Endothelial cell of umbilical vein (primary cell): ENCODE results near the gene HSF2BP. TPM values are rescaled to one million over a fixed set of nuclear protein-coding genes. Genes with fewer than 3 reads are reported as not detected.
A peak's percentile ranks its signal among the peaks of the same experiment; 100 is the strongest.

Experiments used
- BruUV-seq: library from RNA; stranded (reverse); fragments of 400-500 nt; replicated peaks from 2 replicates; lab custom pipeline; 2021; lab: Mats Ljungman, UMichigan
- CTCF ChIA-PET: fragments of 300-600, 350-600 bp; sonication (Branson Sonifier 250); formaldehyde crosslinking; loops from one replicate; lab custom pipeline; 2021; ENCODE audit warnings: antibody characterized with exemption, inconsistent platforms; lab: Charles Lee
- POLR2A ChIA-PET: fragments of 300-600, 350-600 bp; sonication (Branson Sonifier 250); formaldehyde crosslinking; loops from one replicate; lab custom pipeline; 2021; ENCODE audit warnings: antibody characterized with exemption, inconsistent platforms; lab: Charles Lee
- DNase-seq: peaks from one replicate; pipeline ENCODE4 v3.0.0-alpha.2; 2011; ENCODE audit warnings: low read depth, low spot score
- FAIRE-seq: peaks from 2 replicates; lab custom pipeline; 2011; peaks lifted over from hg19 to GRCh38; lab: Jason Lieb, UNC
- H2AFZ ChIP-seq: 2 replicates; pipeline ENCODE4 v1.6.0; 2012; ENCODE audit warnings: low read depth, low read length, control low read depth, inconsistent platforms
- H3K27ac ChIP-seq: 2 replicates; pipeline ENCODE4 v1.5.1; 2011; ENCODE audit warnings: low read depth, mild to moderate bottlenecking, control low read depth, low read length, moderate library complexity; ENCODE audit not compliant: insufficient read depth
- H3K27me3 ChIP-seq, 2 experiments: 2 replicates each; pipeline versions ENCODE4 v1.6.0 to v1.6.1; 2011; ENCODE audit warnings: low read length in 2 of 2, mixed read lengths in 1 of 2; ENCODE audit not compliant: control insufficient read depth in 2 of 2, insufficient read depth in 2 of 2
- H3K36me3 ChIP-seq, 2 experiments: 2 replicates in 1 of 2; 3 replicates in 1 of 2; pipeline ENCODE4 v1.5.1; 2011; ENCODE audit warnings: low read length in 2 of 2, mild to moderate bottlenecking in 1 of 2, moderate library complexity in 1 of 2; ENCODE audit not compliant: control insufficient read depth in 2 of 2, insufficient read depth in 2 of 2; ENCODE audit errors: extremely low read depth in 1 of 2
- H3K4me1 ChIP-seq: 3 replicates; pipeline ENCODE4 v1.5.1; 2011; ENCODE audit warnings: mild to moderate bottlenecking, low read length; ENCODE audit not compliant: control insufficient read depth, insufficient read depth; ENCODE audit errors: extremely low read depth
- H3K4me2 ChIP-seq: 2 replicates; pipeline ENCODE4 v1.6.1; 2011; ENCODE audit warnings: low read length, control low read depth, mixed read lengths; ENCODE audit not compliant: insufficient read depth
- H3K4me3 ChIP-seq, 3 experiments: fragments of 200-600 bp in 1 of 3; sonication (generic), shearing (Covaris generic) in 1 of 3; replicated peaks in 1 of 3; 2 replicates each; pipeline ENCODE4 v1.5.1; 2011 to 2016; ENCODE audit warnings: control low read depth in 3 of 3, low read length in 3 of 3, mild to moderate bottlenecking in 2 of 3, inconsistent platforms in 1 of 3, low read depth in 1 of 3, moderate library complexity in 1 of 3; ENCODE audit not compliant: insufficient read depth in 1 of 3
- H3K79me2 ChIP-seq: 2 replicates; pipeline ENCODE4 v1.6.0; 2012; ENCODE audit warnings: low read length, inconsistent platforms; ENCODE audit not compliant: control insufficient read depth, insufficient read depth
- H3K9ac ChIP-seq: replicated peaks from 2 replicates; pipeline ENCODE3; 2011; ENCODE audit warnings: low read length, control low read depth; ENCODE audit not compliant: insufficient read depth; ENCODE audit errors: extremely low read depth
- H3K9me1 ChIP-seq: replicated peaks from 3 replicates; pipeline ENCODE4 v1.6.0; 2011; ENCODE audit warnings: mild to moderate bottlenecking, low read length; ENCODE audit not compliant: control insufficient read depth, insufficient read depth; ENCODE audit errors: extremely low read depth
- H3K9me3 ChIP-seq: replicated peaks from 2 replicates; pipeline ENCODE4 v1.5.1; 2012; ENCODE audit warnings: low read length, inconsistent platforms; ENCODE audit not compliant: control insufficient read depth, insufficient read depth
- H4K20me1 ChIP-seq: replicated peaks from 2 replicates; pipeline ENCODE3; 2011; ENCODE audit warnings: mild to moderate bottlenecking, low read length; ENCODE audit not compliant: control insufficient read depth, insufficient read depth; ENCODE audit errors: extremely low read depth
- EZH2 ChIP-seq: IDR thresholded peaks from 2 replicates; pipeline ENCODE4 v1.6.1; 2012; ENCODE audit warnings: borderline replicate concordance, low read depth, mild to moderate bottlenecking, moderate library complexity, low read length, inconsistent platforms; ENCODE audit not compliant: severe bottlenecking
- FOS ChIP-seq: IDR thresholded peaks from 2 replicates; pipeline ENCODE4 v1.6.1; 2011; ENCODE audit warnings: mild to moderate bottlenecking, low read length, moderate library complexity, borderline replicate concordance; ENCODE audit not compliant: insufficient read depth
- GATA2 ChIP-seq: IDR thresholded peaks from 2 replicates; pipeline ENCODE4 v1.7.0; 2011; ENCODE audit warnings: low read depth, mild to moderate bottlenecking, moderate library complexity, mixed read lengths, low read length; ENCODE audit not compliant: insufficient read length, insufficient read depth
- JUN ChIP-seq: IDR thresholded peaks from 2 replicates; pipeline ENCODE4 v1.6.1; 2011; ENCODE audit warnings: borderline replicate concordance, low read depth; ENCODE audit not compliant: insufficient read length, insufficient read depth
- MYC ChIP-seq: IDR thresholded peaks from one replicate; pipeline ENCODE4 v1.6.1; 2011; ENCODE audit warnings: mild to moderate bottlenecking, low read depth, low read length
- POLR2A ChIP-seq: IDR thresholded peaks from 2 replicates; pipeline ENCODE4 v1.6.1; 2012; ENCODE audit warnings: low read depth, mild to moderate bottlenecking, control low read depth, low read length
- POLR2AphosphoS5 ChIP-seq: IDR thresholded peaks from 2 replicates; pipeline ENCODE4 v1.6.1; 2012; ENCODE audit warnings: low read depth, mild to moderate bottlenecking, control low read depth, low read length, moderate library complexity; ENCODE audit not compliant: insufficient read depth
- dilution Hi-C: fragments of 300-500 bp; cut with MboI; formaldehyde crosslinking; loops from one replicate; pipeline ENCODE4 v1.15.0; 2019; ENCODE audit warnings: low sequenced_read_pairs; ENCODE audit not compliant: extremely low pct_ligation_motif_present
- intact Hi-C: fragments of 100-400 bp; cut with micrococcal nuclease; formaldehyde crosslinking; loops from one replicate; pipeline ENCODE4 v1.10.0; 2022
- polyA plus RNA-seq, 4 experiments: library from polyadenylated mRNA; depleted of rRNA in 3 of 4; stranded (reverse) in 3 of 4; unstranded in 1 of 4; fragments of >200 nt; gene quantifications; 2 replicates each; pipeline versions ENCODE4 v1.2.1 to v1.2.3, GENCODE V29; 2011 to 2012; ENCODE audit warnings: missing spikeins in 1 of 4
- total RNA-seq: library from RNA; stranded (reverse); gene quantifications from 2 replicates; pipeline ENCODE4 v1.2.3, GENCODE V29; 2021
- TF ChIP-seq, protein P1 (sequence below): IDR thresholded peaks from 2 replicates; pipeline ENCODE4 v1.6.1; 2011; ENCODE audit not compliant: insufficient read depth, insufficient read length
- TF ChIP-seq, protein P2 (sequence below), 2 donors: IDR thresholded peaks; 1 replicate in 1 of 2; 2 replicates in 1 of 2; pipeline ENCODE4 v1.5.1; 2011; ENCODE audit warnings: low read length in 2 of 2, mild to moderate bottlenecking in 2 of 2, moderate library complexity in 2 of 2, control low read depth in 1 of 2, inconsistent platforms in 1 of 2, low read depth in 1 of 2; ENCODE audit not compliant: insufficient read depth in 1 of 2; ENCODE audit errors: extremely low read depth in 1 of 2

Gene HSF2BP
- total and polyA plus RNA-seq, 2 donors (not counting 3 experiments of a cell fraction or from before 2014, with no cell fraction given), result 0.41 to 0.55 TPM

DNA sequence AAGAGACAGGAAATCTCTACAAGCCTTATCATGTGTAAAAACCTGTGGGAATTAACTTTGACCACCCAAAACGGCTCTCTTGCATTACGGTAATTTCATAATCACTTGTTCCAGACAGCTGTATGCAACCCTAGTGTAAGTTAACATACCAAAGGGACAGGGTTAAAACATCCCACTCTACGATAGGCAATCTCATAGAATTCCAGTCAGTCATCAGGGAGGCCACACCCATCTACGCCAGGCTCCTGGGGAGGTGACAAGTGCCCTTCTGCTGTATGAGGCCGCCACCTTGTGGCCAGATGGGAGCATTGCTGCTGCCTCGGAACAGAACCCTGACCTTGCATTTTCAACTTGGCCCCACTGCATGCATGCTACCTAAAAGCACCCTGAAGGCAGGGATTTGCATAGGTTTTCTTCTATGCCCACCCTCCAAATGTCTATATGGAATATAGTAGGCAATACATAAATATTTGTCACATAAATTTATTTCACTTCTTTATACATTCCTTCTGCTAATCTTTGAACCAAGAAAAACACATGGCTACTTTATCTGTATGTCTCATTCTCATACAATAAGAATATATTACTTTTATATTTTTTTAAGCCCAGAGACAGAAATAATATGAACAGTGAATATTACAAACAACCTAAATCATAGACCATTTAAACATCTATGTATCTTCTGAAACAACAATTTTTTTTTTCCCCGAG lies 12.6 kb downstream of the HSF2BP start:
- Histone ChIP-seq H3K4me1 (peaks cover 14% of the 10 kb centered on the region), H3K79me2 (no peaks in the 10 kb centered on the region), H3K4me2 (no peak overlapping the region), H3K9me3 (no peaks in the 10 kb centered on the region), H3K27me3 (no peaks in the 10 kb centered on the region), H2AFZ (no peak overlapping the region), H3K4me3 (no peak overlapping the region), H4K20me1 (no peaks in the 10 kb centered on the region), H3K9ac (no peak overlapping the region), H3K27ac (no peak overlapping the region), H3K9me1 (no peaks in the 10 kb centered on the region), H3K36me3 (no peaks in the 10 kb centered on the region)
- peak; percentile 89 for DNase-seq
- intact Hi-C loops, result no loop called here
- CTCF ChIA-PET, result interaction anchor here (1.2 to 2.6 kb wide), 6 partner anchors 10 to 306 kb away, joined by 3 to 8 read pairs (median 6); no protein-coding TSS in a partner anchor
- POLR2A ChIA-PET, result no interaction called here
- TF ChIP-seq FOS (no peak), EZH2 (no peak), POLR2AphosphoS5 (peak; percentile 25), JUN (no peak), MYC (peak; percentile 19), GATA2 (no peak), POLR2A (no peak)
- TF ChIP-seq, protein P1, sequence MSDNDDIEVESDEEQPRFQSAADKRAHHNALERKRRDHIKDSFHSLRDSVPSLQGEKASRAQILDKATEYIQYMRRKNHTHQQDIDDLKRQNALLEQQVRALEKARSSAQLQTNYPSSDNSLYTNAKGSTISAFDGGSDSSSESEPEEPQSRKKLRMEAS, result no peak
- TF ChIP-seq, protein P2, sequence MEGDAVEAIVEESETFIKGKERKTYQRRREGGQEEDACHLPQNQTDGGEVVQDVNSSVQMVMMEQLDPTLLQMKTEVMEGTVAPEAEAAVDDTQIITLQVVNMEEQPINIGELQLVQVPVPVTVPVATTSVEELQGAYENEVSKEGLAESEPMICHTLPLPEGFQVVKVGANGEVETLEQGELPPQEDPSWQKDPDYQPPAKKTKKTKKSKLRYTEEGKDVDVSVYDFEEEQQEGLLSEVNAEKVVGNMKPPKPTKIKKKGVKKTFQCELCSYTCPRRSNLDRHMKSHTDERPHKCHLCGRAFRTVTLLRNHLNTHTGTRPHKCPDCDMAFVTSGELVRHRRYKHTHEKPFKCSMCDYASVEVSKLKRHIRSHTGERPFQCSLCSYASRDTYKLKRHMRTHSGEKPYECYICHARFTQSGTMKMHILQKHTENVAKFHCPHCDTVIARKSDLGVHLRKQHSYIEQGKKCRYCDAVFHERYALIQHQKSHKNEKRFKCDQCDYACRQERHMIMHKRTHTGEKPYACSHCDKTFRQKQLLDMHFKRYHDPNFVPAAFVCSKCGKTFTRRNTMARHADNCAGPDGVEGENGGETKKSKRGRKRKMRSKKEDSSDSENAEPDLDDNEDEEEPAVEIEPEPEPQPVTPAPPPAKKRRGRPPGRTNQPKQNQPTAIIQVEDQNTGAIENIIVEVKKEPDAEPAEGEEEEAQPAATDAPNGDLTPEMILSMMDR (IDR thresholded peaks at IDR 0.05; ENCODE audit: extremely low read depth in 1 of 2, insufficient read depth in 1 of 2, low read depth in 1 of 2, low read length in 2 of 2), result peak; percentile 97 to 98
- dilution Hi-C loops, result no loop called here
- peak; percentile 99 for FAIRE-seq
- BruUV-seq, result no TSS peak
